ENCODE data around the gene USO1. TPM values are rescaled to one million over a fixed set of nuclear protein-coding genes. Genes with fewer than 3 reads are reported as not detected.
"Not testable (repeated sequence)": the region's sequence is repeated elsewhere in the genome, so short reads cannot be mapped to it uniquely, and the experiment has no call there.

The USO1 gene
- polyA plus RNA-seq, 1 donor = 99.3 TPM

GRCh38 chr4:75742451-75742850 is 18.1 kb downstream of the USO1 start:
- DNase-seq = no peak

GRCh38 chr4:75745161-75745560 is 20.8 kb downstream of the USO1 start:
- DNase-seq = no peak

DNA sequence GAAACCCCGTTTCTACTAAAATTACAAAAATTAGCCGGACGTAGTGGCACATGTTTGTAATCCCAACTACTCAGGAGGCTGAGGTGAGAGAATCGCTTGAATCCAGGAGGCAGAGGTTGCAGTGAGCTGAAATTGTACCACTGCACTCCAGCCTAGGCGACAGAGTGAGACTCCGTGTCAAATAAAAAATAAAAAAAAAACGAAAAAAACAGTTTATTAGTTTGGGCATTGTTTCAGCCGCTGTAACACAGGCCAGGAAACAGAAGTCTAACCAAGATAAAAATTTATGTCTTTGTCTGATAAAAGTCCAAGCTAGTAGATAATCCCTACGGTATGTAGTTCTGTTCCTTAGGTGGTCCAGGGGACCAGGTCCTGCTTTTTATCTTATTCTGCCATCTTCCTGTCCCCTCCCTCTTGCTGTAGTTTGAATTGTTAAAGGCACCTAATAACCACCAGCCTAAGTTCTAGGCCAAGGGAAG is 21.4 kb downstream of the USO1 start:
- no peak for DNase-seq

DNA sequence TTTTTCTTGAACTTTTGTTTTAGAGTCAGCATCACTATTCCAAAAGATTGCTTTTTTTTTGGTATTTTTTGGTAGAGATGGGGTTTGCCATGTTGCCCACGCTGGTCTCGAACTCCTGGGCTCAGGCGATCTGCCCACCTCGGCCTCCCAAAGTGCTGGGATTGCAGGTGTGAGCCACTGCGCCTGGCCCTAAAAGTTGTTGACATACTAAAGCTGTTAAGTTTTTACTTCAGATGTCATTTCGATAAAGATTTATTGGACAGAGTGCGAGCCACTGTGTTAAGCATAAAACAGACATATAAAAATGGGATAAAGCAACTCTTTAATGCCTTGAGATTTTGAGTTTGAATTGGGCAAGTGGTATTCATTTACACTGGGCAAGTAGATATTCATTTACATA is 28.3 kb downstream of the USO1 start:
- no peak for DNase-seq

- DNase-seq = no peak
Measured at GRCh38 chr4:75769036-75769435, 44.7 kb downstream of the USO1 start.

GRCh38 chr4:75771607-75772006 is 47.2 kb downstream of the USO1 start:
- DNase-seq = no peak

DNA sequence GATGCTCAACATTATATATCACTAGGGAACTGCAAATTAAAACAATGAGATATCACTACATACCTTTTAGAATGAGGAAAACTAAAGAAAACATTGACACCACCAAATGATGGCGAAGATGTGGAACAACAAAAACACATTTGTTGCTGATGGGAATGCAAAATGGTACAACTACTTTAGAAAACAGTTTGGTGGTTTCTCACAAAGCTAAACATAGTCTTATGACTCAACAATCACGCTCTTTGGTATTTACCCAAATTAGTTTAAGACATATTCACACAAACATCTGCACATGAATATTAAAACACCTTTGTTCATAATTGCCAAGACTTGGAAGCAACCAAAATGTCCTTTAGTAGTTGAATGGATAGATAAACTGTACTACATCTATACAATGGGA is 53.2 kb downstream of the USO1 start:
- DNase-seq = no peak

- DNase-seq = no peak
Measured at GRCh38 chr4:75779105-75779757, 54.9 kb downstream of the USO1 start.

GRCh38 chr4:75781305-75781704 is 56.9 kb downstream of the USO1 start:
- no peak for DNase-seq

GRCh38 chr4:75786526-75786925 is 62.1 kb downstream of the USO1 start:
- DNase-seq = no peak

- DNase-seq = no peak
Measured at GRCh38 chr4:75786938-75787337, 62.6 kb downstream of the USO1 start.

DNA sequence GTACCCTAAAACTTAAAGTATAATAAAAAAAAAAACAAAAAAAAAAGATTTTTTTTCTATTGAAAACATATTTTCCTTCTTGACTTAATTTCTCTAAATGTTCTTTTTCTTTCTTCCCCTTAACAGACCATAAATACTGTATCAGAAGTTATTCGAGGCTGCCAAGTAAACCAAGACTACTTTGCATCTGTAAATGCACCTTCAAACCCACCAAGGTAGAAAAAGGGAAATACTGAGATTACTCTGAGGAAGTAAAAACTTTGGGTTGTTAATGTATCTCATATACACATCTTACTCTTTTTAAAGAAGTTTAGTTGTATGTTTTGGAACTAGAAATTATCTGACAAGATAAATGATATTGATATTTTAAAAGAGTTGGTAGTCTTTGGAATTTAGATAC is 65.6 kb downstream of the USO1 start:
- no peak for DNase-seq

GRCh38 chr4:75800972-75801371 is 76.6 kb downstream of the USO1 start:
- DNase-seq = no peak

- not testable (repeated sequence) for DNase-seq
Measured at GRCh38 chr4:75806035-75806434, 81.7 kb downstream of the USO1 start.

- no peak for DNase-seq
Measured at GRCh38 chr4:75817901-75818300, 93.5 kb downstream of the USO1 start.

- DNase-seq = no peak
Measured at GRCh38 chr4:75819121-75819520, 94.7 kb downstream of the USO1 start.

DNA sequence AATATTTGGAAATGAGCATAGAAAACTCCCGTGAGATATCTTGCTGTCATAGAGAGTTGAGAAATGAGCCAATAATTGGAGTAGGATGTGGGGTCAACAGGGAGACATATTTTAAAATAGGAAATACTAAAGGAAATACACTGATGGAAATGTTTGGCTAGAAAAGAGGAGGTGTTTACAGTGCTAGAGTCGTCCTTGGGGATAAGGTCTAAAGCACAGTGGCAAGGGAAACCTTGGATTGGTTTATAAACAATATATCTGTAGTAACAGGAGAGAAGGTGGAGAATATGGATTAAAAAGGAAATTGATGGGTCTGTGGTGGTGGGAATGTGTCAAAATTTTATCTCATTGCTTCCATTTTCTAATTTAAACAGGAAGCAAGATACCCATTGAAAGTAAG is 95.8 kb downstream of the USO1 start:
- no peak for DNase-seq

GRCh38 chr4:75820676-75821075 is 96.3 kb downstream of the USO1 start:
- no peak for DNase-seq

- DNase-seq = no peak
Measured at GRCh38 chr4:75821216-75821615, 96.8 kb downstream of the USO1 start.

- DNase-seq = no peak
Measured at GRCh38 chr4:75821966-75822365, 97.6 kb downstream of the USO1 start.

DNA sequence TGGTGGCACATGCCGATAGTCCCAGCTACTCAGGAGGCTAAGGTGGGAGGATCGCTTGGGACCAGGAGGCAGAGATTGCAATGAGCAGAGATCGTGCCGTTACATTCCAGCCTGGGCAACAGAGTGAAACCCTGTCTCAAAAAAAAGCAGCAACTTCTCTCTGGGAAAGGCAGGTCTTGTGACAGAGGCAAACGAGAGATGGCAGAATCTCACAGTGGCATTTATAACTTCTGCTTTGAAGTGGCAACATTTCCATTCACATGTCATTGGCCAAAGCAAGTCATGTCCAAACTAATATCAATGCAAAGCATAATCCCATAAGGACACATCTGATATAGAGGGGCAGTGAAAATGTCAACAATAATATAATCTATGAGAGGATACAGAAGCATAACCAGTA is 98.0 kb downstream of the USO1 start:
- no peak for DNase-seq

DNA sequence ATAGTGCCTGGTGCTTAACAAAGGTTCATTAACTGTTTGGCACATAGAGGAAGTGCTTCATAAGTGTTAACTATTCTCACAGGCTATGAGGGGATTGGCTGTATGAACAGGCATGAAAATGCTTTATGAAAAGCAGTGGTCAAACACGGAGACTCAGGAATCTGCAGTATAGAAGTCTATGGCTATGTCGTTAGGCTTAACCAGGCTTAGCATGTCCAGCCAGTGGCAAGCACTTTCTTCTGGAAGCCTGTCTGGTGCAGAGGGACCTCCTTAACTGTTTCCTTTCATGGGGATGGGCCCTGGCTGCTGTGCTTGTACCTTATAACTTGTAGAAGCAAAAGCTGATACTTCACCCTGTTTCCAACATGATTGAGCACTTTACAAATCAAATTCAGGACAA is 99.4 kb downstream of the USO1 start:
- DNase-seq = no peak

GRCh38 chr4:75830906-75831305 is 106.5 kb downstream of the USO1 start:
- DNase-seq = no peak

DNA sequence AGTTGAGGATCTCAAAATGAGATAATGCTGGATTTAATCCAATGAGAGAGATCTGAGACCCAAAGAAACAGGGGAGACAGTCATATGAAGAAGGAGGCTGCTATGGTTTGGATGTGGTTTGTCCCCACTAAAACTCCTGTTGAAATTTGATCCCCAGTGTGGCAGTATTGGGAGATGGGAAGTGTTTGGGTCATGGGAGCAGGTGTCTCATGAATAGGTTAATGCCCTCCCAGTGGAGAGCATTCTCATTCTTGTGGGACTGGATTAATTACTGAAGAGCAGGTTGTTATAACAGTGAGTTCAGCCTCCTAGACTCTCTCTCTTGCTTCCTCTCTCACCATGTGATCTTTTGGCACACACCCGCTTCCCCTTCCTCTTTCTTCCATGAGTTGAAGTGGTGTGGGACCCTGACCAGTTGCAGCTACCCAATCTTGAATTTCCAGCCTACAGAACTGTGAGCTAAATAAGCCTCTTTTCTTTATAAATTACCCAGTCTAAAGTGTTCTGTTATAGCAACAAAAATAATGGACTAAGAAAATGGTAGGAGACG is 107.6 kb downstream of the USO1 start:
- no peak for DNase-seq

Data from left kidney (tissue), 2 donors.